ENCODE data around the gene SMIM28. TPM values are rescaled to one million over a fixed set of nuclear protein-coding genes. Genes with fewer than 3 reads are reported as not detected.

SMIM28 gene
- total RNA-seq, 1 experiment from 2014 or later, result not detected

- Histone ChIP-seq H3K9me3 (ENCODE audit: control insufficient read depth, insufficient read depth, low read depth, low read length) (no peaks in the 10 kb centered on the region), H3K27me3 (ENCODE audit: control insufficient read depth, insufficient read depth, low read length) (no peaks in the 10 kb centered on the region), H3K27ac (ENCODE audit: low read length) (no peak overlapping the region), H3K4me1 (ENCODE audit: control insufficient read depth, insufficient read depth, low read length) (no peaks in the 10 kb centered on the region), H3K4me3 (ENCODE audit: low read depth in 2 of 2, low read length in 2 of 2) (no peak overlapping the region), H3K36me3 (ENCODE audit: control insufficient read depth, insufficient read depth, low read length) (no peaks in the 10 kb centered on the region)
- ATAC-seq (no peak), DNase-seq (ENCODE audit: low read depth, low spot score) (no peak)
- intact Hi-C loops (cut with micrococcal nuclease; ENCODE audit: unreplicated experiment) (no loop called here), in situ Hi-C loops (cut with HindIII; ENCODE audit: low pct_unique_long_range_greater_than_20kb, low sequenced_read_pairs) (no loop called here)
- ChIA-PET POLR2A (interaction anchor here (0.6 kb wide), 1 partner anchor 723 kb away, joined by 3 read pairs; no protein-coding TSS in a partner anchor), CTCF (no interaction called here)
- no TSS peak for BruUV-seq (replicated peaks)
- TF ChIP-seq POLR2AphosphoS5 (IDR thresholded peaks at IDR 0.05; ENCODE audit: low read depth, low read length) (no peak), TCF7L2 (IDR thresholded peaks at IDR 0.05; ENCODE audit: low read depth, low read length) (no peak), CTCF (IDR thresholded peaks at IDR 0.05) (no peak), REST (IDR thresholded peaks at IDR 0.05; ENCODE audit: insufficient read depth in 1 of 2, low read depth in 2 of 2, low read length in 1 of 2) (no peak), SIN3A (IDR thresholded peaks at IDR 0.05; ENCODE audit: borderline replicate concordance, insufficient read depth, low read depth, low read length) (no peak)
Measured at GRCh38 chr6:138330763-138331162, 46.9 kb upstream of the SMIM28 start.

- in situ Hi-C loops (cut with HindIII; ENCODE audit: low pct_unique_long_range_greater_than_20kb, low sequenced_read_pairs) (no loop called here), intact Hi-C loops (cut with micrococcal nuclease; ENCODE audit: unreplicated experiment) (no loop called here)
- no peaks in the 10 kb centered on the region for H3K4me1 ChIP-seq (ENCODE audit: control insufficient read depth, insufficient read depth, low read length)
- H3K9me3 ChIP-seq (ENCODE audit: control insufficient read depth, insufficient read depth, low read depth, low read length), result no peaks in the 10 kb centered on the region
- no peak overlapping the region for H3K27ac ChIP-seq (ENCODE audit: low read length)
- ChIA-PET CTCF (interaction anchor here (0.5 kb wide), 1 partner anchor 84 kb away, joined by 4 read pairs; no protein-coding TSS in a partner anchor), POLR2A (interaction anchor here (0.5 to 0.6 kb wide), 2 partner anchors 316 to 724 kb away, joined by 3 to 16 read pairs; no protein-coding TSS in a partner anchor)
- ATAC-seq (no peak), DNase-seq (ENCODE audit: low read depth, low spot score) (no peak)
- no peak for TF ChIP-seq REST (IDR thresholded peaks at IDR 0.05; ENCODE audit: insufficient read depth in 1 of 2, low read depth in 2 of 2, low read length in 1 of 2)
- no peaks in the 10 kb centered on the region for H3K27me3 ChIP-seq (ENCODE audit: control insufficient read depth, insufficient read depth, low read length)
- BruUV-seq (replicated peaks), result no TSS peak
- no peak overlapping the region for H3K4me3 ChIP-seq (ENCODE audit: low read depth in 2 of 2, low read length in 2 of 2)
- H3K36me3 ChIP-seq (ENCODE audit: control insufficient read depth, insufficient read depth, low read length), result no peaks in the 10 kb centered on the region
Measured at GRCh38 chr6:138331444-138331843, 46.3 kb upstream of the SMIM28 start.

Data from Panc1 (cell line).